ENCODE data around the gene R3HDM1.

- TF ChIP-seq CTCF (IDR thresholded peaks at IDR 0.05; ENCODE audit: insufficient read depth, low read length, poor library complexity, severe bottlenecking) (no peak), EZH2phosphoT487 (conservative IDR thresholded peaks at IDR 0.05; ENCODE audit: low read length) (no peak)
These were observed 19.2 kb upstream of the R3HDM1 start for GRCh38 chr2:135512099-135512498.
